GM04504 (cell line): ENCODE data around the gene ENO1.

Experiments used
- DNase-seq: peaks from one replicate; pipeline ENCODE4 v3.0.0-alpha.2; 2012; ENCODE audit warnings: low read depth

The ENO1 gene

DNA sequence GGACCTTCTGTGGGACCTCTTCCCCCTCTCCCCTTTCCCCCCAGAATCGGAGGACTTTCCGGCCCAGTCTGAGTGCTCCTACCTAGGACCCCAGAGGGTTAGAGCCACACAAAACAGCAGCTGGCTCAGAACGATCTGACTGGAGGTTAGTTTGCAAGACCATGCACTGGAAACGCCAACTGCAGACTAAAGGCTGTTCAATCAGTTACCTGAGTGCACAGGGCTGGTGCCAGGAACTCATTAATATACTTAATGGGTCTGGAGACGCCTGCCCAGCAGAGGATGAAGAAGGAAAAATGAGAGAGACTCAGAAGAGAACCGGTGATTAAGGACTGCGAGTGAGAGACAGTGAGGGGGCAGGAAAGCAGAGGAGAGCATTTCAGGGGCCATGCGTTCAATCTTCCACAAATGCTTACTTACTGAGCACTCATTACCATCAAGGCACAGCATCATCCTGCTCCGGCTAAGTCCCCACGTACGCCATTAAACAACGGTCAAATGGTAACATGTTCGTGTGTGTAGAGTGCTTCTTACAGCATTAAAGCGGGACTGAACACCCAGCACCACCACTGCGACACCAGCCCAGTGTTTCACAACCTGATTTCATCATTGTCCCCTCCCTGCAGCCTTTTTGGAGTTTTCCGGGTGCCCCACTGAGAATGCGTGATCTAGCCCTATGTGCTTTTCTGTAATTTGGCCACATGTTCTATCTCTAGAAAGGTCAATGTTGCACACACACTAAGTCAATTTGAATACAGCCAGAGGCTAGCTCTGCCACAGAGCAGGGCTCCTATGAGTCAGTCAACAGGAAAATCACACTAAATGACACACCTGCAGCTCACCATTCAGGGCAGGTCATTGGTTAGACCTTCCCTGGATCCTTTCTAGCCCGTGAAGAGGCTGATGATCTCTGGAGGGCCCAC, 7.6 kb downstream of the ENO1 start:
- DNase-seq = no peak

DNA sequence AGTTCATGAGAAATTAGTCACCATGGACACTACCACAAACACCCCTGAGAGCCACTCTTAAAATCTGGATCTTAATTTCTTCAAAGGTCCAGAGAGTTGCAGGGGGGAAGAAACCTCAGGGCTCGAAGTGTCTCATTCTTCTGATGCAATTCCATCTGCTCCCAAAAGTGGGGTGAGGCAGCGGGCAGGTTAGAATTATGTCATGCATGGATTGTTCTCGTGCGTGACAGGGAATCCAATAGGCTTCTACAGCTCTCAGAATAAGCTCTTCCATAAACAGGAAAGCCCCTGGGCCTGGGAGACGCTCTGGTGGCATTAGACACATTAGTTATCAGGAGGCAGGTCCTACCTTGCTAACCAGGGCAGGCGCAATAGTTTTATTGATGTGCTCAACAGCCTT, 8.4 kb downstream of the ENO1 start:
- no peak for DNase-seq

DNA sequence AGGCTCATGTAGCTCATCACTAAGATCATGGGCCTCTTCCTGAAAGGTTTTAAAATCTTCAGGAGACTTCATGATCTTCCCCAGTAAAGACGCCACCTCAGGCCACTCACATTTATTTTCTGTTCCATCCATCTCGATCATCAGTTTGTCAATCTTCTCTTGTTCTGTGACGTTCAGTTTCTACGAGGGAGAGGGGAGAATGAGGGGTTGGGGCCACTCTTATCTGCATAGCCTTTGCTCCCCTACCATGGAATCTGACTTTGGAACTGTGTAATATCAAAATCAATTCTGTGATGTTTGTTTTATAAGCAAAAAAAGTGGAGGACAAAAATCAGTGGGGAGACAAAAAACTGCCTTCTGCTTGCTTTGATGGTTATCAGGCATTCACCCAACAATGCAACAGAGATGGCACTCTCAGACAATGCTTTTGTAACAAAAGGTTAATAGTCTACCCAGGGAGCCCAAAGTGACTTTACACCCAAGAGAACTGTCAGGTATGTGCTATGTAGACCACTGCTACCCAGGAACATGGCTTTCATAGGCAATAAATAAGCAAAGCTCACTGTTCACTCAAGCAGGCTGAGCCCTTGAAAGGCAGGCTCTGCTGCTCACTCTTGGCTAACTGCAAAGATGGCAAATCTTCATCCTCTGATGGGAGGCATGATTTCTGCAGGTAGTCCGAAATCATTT, 10.5 kb downstream of the ENO1 start:
- no peak for DNase-seq

- no peak for DNase-seq
Measured at GRCh38 chr1:8866792-8867415, 11.6 kb downstream of the ENO1 start.

DNA sequence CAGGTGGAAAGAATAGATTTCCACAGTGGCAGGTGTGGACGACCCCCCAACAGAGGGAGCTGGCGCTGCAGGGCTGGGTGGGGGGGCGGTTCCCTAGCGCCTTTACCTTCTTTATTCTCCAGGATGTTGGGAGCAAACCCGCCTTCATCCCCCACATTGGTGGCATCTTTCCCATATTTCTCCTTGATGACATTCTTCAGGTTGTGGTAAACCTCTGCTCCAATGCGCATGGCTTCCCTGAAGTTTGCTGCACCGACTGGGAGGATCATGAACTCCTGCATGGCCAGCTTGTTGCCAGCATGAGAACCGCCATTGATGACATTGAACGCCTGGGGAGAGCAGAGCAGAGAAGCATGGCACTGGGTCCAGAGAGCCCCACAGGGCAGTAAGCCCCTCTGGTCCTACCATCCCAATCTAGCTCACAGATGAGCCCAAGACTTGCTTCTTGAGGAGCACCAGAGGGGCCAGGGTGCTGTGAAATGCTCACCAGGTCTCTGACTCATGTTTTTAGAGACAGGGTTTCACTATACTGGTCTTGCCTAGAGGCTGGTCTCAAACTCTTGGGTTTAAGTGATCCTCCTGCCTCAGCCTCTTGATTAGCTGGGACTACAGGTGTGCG, 12.2 kb downstream of the ENO1 start:
- no peak for DNase-seq

DNA sequence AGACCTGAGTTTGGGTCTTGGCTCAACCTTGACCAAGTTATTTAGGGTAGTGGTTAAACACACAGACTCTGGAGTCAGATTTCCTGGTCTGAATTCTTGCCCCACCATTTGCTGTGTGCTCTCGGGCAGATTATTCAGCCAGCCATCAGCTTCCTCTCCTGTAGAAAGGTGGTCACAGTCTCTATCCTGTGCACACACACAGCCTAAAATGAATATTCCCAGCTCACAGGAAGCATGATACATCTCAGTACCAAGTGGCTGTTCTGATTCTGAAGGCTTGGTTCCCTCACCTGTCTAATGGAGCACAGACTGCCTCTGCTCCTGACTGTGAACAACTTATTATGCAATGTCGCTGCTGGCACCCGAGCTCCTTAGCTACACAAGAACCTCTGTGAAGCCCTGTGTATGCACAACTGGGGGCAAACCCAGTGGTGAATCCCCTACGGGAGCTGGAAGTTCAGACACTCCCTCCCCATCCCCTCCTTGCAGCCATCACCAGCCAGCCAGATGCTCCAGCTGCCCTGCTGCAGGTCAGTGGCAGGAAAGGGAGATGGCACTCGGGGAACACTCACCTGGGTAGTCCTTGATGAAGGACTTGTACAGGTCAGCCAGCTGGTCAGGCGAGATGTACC, 13.7 kb downstream of the ENO1 start:
- DNase-seq = no peak

DNA sequence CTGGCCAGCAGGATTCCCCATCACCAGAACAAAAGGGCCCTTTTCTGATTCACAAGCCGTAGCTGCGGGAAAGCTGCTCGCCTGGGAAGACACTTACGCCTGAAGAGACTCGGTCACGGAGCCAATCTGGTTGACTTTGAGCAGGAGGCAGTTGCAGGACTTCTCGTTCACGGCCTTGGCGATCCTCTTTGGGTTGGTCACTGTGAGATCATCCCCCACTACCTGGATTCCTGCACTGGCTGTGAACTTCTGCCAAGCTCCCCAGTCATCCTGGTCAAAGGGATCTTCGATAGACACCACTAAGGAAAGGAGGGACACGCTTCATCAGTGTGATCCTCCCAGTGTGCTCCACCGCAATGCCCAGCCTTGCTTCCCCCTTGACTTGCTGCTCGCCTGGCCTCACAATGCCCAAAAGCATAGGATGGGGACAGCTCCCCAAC, 14.7 kb downstream of the ENO1 start:
- DNase-seq = no peak

- DNase-seq = no peak
Measured at GRCh38 chr1:8863138-8863537, 15.3 kb downstream of the ENO1 start.

DNA sequence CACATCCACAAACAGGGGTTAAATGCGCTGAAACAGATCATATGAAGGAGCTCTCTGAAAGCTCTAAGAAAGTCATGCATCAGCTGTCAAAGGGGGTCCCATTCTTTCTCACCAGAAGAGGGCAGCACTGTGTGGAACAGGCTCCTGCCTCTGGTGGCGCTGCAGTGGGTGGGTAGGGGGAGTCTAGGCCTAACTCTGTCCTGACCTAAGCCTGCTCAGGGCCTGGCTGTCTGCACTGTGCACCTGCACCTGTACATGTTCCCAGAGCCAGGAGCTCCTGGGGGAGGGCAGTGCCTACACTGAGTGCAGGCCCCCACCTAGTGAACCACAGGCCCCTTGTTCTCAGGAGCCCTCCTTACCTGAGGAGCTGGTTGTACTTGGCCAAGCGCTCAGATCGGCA, 16.0 kb downstream of the ENO1 start:
- DNase-seq = no peak

DNA sequence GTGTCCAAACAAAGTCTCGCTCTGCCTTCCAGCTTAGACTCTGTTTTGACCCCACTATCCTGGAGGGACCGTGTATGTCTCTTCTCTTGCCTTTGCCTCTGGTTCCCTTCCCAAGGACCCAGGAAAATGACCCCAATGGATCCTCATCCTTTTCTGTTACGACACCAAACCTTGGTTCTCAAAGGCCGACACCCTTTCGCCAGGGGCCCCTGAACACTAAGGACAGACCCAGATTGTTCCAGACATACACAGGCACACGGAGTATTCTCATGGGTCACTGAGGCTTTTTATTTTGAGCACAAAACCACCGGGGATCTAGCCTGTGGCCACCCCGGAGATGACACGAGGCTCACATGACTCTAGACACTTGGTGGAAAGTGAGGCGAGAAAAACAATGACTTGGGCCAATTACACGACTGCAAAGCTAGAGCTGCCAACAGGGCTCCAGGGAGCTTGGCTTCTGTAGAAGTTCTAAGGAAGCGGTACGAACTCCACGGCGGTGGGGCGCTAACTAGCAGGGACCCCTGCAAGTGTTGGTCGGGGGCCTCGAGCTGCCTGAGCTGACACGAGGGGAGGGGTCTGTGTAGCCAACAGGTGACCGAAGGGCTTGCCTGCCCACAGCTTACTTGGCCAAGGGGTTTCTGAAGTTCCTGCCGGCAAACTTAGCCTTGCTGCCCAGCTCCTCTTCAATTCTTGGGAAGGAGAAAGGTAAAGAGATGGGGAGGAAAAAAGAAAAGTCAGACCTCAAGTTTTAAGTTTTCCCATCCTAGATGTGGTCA, 17.6 kb downstream of the ENO1 start:
- DNase-seq = no peak

- no peak for DNase-seq
Measured at GRCh38 chr1:8858888-8859706, 19.4 kb downstream of the ENO1 start.

- no peak for DNase-seq
Measured at GRCh38 chr1:8858112-8858668, 20.3 kb downstream of the ENO1 start.

DNA sequence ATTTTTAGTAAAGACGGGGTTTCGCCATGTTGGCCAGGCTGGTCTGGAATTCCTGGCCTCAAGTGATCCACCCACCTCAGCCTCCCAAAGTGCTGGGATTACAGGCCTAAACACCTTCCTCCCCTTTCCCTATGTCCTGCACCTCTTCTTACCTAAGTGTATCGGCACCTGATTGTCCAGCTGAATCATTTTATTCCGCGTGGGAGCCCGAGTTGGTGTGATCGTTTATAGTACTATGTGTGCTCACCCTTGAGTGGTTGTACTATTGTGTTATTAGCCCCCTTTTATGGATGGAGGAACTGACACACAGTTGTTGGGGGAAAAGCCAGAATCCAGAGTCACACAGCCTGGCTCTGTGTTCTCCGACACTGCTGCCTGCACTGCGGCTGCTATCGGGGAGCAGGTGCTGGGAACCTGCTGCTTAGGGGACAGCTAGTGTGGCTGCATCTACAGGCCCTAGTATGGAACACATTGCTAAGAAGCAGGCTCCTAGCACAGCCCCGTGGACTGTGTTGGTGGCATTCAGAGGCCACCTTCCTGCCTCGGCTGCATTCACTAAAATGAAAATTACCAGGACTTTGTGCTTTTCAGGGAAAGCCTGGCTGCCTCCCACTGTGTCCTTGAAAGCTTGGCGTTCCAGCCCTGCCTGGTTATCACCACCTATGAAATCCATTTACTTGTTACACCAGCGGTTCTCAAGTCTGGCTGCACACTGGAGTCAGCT, 21.6 kb downstream of the ENO1 start:
- DNase-seq = no peak

DNA sequence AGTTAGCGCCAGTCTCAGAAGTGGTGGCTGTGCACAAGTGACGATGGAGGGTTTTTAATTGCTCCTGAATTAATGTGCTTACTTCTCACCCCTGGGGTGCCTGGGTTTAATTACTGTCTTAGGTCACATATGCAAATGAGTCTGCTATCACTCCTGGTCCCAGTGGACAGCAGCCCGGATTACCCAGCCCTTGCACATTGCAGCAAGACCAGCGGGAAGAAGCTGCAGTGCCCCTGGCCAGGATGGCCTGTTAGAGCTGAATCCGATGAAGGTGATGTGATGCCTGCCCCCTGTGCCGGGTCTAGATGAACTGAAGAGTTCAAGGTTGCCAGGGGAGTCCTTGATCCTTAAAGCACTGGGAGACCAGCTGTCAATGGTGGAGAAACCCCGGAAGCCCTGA, 24.2 kb downstream of the ENO1 start:
- no peak for DNase-seq

- DNase-seq = no peak
Measured at GRCh38 chr1:8851060-8851459, 27.4 kb downstream of the ENO1 start.

DNA sequence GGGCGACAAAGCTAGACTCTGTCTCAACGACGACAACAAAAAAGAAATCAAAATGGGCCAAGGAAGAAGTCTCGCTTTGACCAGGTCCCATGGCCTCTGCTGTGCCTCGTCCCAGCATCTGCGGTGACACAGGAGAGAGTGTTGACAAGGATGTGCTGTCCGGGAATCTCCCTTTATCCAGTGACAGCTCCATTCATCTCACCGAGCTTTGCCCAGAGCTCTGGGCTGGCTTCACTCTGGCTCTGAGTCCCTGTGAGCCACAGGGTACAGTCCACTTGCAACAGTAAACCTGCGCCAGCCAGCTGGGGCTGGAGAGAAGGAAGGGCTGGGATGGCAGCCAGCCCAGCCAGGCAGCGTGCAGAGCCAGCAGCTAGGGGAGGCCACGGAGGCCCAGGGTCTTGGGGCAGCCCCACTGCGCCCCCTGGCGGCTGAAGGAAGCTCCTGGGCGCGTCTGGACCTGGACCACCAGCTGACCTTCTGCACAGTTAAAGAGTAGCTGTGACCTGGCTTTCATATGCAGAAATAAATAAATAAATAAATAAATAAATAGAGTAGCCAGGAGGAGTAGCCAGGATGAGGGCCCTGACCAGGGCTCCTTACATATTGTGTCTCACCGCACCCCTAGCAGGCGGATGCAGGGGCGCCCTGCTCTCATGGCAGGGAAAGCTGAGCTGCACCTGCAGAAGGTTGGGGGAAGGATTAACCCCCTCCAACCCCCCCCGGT, 29.7 kb downstream of the ENO1 start:
- DNase-seq = peak; percentile 86

DNA sequence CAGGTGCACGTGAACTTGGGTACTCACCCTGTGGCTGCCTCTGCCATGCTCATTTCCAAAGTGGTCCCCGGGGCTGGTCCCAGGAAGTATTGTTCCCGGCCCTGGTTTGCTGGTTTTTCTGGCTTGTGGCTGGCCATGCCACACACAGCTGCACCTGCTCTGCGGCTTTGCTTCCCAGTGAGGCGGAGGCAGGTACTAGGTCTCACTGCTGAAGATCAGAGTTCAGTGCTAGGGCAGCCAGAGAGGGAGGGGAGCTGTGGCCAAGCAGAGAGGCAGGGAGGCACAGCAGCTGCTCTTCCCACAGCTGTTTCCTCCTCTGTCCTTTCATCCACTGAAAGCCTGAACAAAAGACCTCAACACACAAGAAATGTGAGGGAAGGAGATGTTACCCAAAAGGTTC, 30.5 kb downstream of the ENO1 start:
- DNase-seq = no peak

GRCh38 chr1:8846263-8846662, 32.2 kb downstream of the ENO1 start:
- no peak for DNase-seq
